HG02943 (cell line): ENCODE results near the gene CNTNAP2.
"Not testable (repeated sequence)": the region's sequence is repeated elsewhere in the genome, so short reads cannot be mapped to it uniquely, and the experiment has no call there.

Experiments used
- ATAC-seq: cut with Tn5 transposase; IDR thresholded peaks from one replicate; pipeline ENCODE4 v1.9.1; 2021; ENCODE audit warnings: mild to moderate bottlenecking, low read depth, moderate library complexity; ENCODE audit not compliant: unreplicated experiment

Gene CNTNAP2

GRCh38 chr7:147759327-147759943 is 1642.8 kb downstream of the CNTNAP2 start:
- ATAC-seq: no peak

- no peak for ATAC-seq
Observed at GRCh38 chr7:147765301-147765700, 1648.7 kb downstream of the CNTNAP2 start.

- no peak for ATAC-seq
Observed at GRCh38 chr7:147771344-147771743, 1654.7 kb downstream of the CNTNAP2 start.

GRCh38 chr7:147774461-147774860 is 1657.9 kb downstream of the CNTNAP2 start:
- ATAC-seq: no peak

- no peak for ATAC-seq
Observed at GRCh38 chr7:147775516-147776284, 1659.1 kb downstream of the CNTNAP2 start.

- ATAC-seq: no peak
Observed at GRCh38 chr7:147777309-147777708, 1660.7 kb downstream of the CNTNAP2 start.

- no peak for ATAC-seq
Observed at GRCh38 chr7:147779949-147780348, 1663.3 kb downstream of the CNTNAP2 start.

- ATAC-seq: no peak
Observed at GRCh38 chr7:147796581-147796980, 1680.0 kb downstream of the CNTNAP2 start.

GRCh38 chr7:147798001-147798400 is 1681.4 kb downstream of the CNTNAP2 start:
- ATAC-seq: no peak

GRCh38 chr7:147801762-147802161 is 1685.2 kb downstream of the CNTNAP2 start:
- ATAC-seq: not testable (repeated sequence)

GRCh38 chr7:147803151-147803550 is 1686.5 kb downstream of the CNTNAP2 start:
- ATAC-seq: no peak

- ATAC-seq: no peak
Observed at GRCh38 chr7:147803606-147804005, 1687.0 kb downstream of the CNTNAP2 start.

GRCh38 chr7:147804032-147804431 is 1687.4 kb downstream of the CNTNAP2 start:
- ATAC-seq: no peak

GRCh38 chr7:147805996-147806576 is 1689.5 kb downstream of the CNTNAP2 start:
- ATAC-seq: no peak

- ATAC-seq: no peak
Observed at GRCh38 chr7:147809786-147810185, 1693.2 kb downstream of the CNTNAP2 start.

- no peak for ATAC-seq
Observed at GRCh38 chr7:147810269-147810668, 1693.7 kb downstream of the CNTNAP2 start.

GRCh38 chr7:147811923-147812322 is 1695.3 kb downstream of the CNTNAP2 start:
- ATAC-seq: no peak

GRCh38 chr7:147813316-147813715 is 1696.7 kb downstream of the CNTNAP2 start:
- no peak for ATAC-seq

GRCh38 chr7:147818317-147818716 is 1701.7 kb downstream of the CNTNAP2 start:
- ATAC-seq: no peak

GRCh38 chr7:147824671-147825070 is 1708.1 kb downstream of the CNTNAP2 start:
- ATAC-seq: no peak

GRCh38 chr7:147829016-147829415 is 1712.4 kb downstream of the CNTNAP2 start:
- ATAC-seq: no peak

GRCh38 chr7:147833557-147833956 is 1717.0 kb downstream of the CNTNAP2 start:
- ATAC-seq: no peak
